ENCODE data around the gene CUL1. TPM values are rescaled to one million over a fixed set of nuclear protein-coding genes. Genes with fewer than 3 reads are reported as not detected.

The CUL1 gene
- total RNA-seq, 1 experiment from 2014 or later, result 72.3 TPM

DNA sequence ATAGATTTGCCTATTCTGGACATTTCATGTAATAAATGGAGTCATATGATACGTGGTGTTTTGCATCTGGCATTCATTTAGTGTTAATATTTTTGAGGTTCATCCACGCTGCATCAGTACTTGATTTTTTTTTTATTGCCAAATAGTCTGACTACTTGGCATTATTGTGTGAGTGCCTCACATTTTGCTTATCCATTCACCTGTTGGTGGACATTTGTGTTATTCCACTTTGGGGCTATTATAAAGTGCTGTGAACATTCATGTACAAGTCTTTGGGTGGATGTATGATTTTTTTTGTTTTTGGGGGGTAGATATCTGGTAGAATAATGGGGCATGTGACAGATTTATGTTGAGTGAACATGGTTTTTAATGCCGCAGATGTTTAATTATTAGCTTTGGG lies 19.7 kb downstream of the CUL1 start:
- H4K91ac ChIP-seq (ENCODE audit: insufficient read length, low read depth, low read length), result no peak overlapping the region
- no peak overlapping the region for H3K23ac ChIP-seq (ENCODE audit: insufficient read length, low read depth, low read length)
- no peak overlapping the region for H3K27ac ChIP-seq (ENCODE audit: insufficient read length, low read depth, low read length)
- H3K18ac ChIP-seq (ENCODE audit: insufficient read length, low read depth, low read length), result no peak overlapping the region
- H4K20me1 ChIP-seq (ENCODE audit: control insufficient read depth, insufficient read depth, insufficient read length), result no peaks in the 10 kb centered on the region
- peaks cover 62% of the 10 kb centered on the region; the same call in 1 of the 2 replicates for H3K79me2 ChIP-seq (ENCODE audit: insufficient read depth, low read length)
- no peak overlapping the region for H3K14ac ChIP-seq (ENCODE audit: insufficient read depth, low read length)
- no peak overlapping the region for H2AFZ ChIP-seq (ENCODE audit: low read length)
- H2BK5ac ChIP-seq (ENCODE audit: insufficient read length, low read length), result no peak overlapping the region
- H3K9me3 ChIP-seq (ENCODE audit: control insufficient read depth, low read depth, low read length), result no peaks in the 10 kb centered on the region
- Mint-ChIP-seq H3K27me3 (ENCODE audit: low read depth) (no peaks in the 10 kb centered on the region), H3K36me3 (ENCODE audit: insufficient read depth in 1 of 3, low read depth in 3 of 3) (peaks cover 2 to 20% (median 16%) of the 10 kb centered on the region in 3 experiments; a peak in 6 of 7 replicates), H3K4me1 (peaks cover 37 to 49% of the 10 kb centered on the region in 2 experiments), H3K9me3 (no peaks in the 10 kb centered on the region; a peak in 2 of 5 replicates), H3K27ac (no peak overlapping the region; a peak in 1 of 7 replicates), H3K4me3 (no peak overlapping the region)
- no peak for DNase-seq
- TF ChIP-seq, protein P1, sequence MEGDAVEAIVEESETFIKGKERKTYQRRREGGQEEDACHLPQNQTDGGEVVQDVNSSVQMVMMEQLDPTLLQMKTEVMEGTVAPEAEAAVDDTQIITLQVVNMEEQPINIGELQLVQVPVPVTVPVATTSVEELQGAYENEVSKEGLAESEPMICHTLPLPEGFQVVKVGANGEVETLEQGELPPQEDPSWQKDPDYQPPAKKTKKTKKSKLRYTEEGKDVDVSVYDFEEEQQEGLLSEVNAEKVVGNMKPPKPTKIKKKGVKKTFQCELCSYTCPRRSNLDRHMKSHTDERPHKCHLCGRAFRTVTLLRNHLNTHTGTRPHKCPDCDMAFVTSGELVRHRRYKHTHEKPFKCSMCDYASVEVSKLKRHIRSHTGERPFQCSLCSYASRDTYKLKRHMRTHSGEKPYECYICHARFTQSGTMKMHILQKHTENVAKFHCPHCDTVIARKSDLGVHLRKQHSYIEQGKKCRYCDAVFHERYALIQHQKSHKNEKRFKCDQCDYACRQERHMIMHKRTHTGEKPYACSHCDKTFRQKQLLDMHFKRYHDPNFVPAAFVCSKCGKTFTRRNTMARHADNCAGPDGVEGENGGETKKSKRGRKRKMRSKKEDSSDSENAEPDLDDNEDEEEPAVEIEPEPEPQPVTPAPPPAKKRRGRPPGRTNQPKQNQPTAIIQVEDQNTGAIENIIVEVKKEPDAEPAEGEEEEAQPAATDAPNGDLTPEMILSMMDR (conservative IDR thresholded peaks at IDR 0.05), result no peak
- no peak overlapping the region for H4K5ac ChIP-seq (ENCODE audit: insufficient read length, low read depth, low read length)
- no peak overlapping the region for H2AK5ac ChIP-seq (ENCODE audit: insufficient read length, low read length)
- H3K4ac ChIP-seq (ENCODE audit: low read depth, low read length), result no peak overlapping the region
- no peaks in the 10 kb centered on the region for H3K27me3 ChIP-seq (ENCODE audit: insufficient read depth, low read length)
- H3K4me2 ChIP-seq (ENCODE audit: insufficient read depth, insufficient read length, low read length), result no peak overlapping the region
- no peak overlapping the region for H2BK120ac ChIP-seq (ENCODE audit: low read depth, low read length, poor library complexity, severe bottlenecking)
- H3K4me1 ChIP-seq (ENCODE audit: insufficient read depth, low read length), result peaks cover 5% of the 10 kb centered on the region; the same call in 1 of the 2 replicates
- no peak overlapping the region for H2BK12ac ChIP-seq (ENCODE audit: insufficient read length, low read depth, low read length)
- no CpG with 5 or more reads among the region's 3 CpGs for WGBS (ENCODE audit: extremely low coverage, insufficient read length, low lambda C conversion rate)
- H3T11ph ChIP-seq (ENCODE audit: low read length), result no peak overlapping the region
- H2BK20ac ChIP-seq (ENCODE audit: low read depth, low read length, poor library complexity, severe bottlenecking), result no peak overlapping the region
- H2BK15ac ChIP-seq (ENCODE audit: low read depth, low read length), result no peak overlapping the region
- no peak overlapping the region for H3K9ac ChIP-seq (ENCODE audit: extremely low read depth, insufficient read length, low read length)
- H3K56ac ChIP-seq (ENCODE audit: insufficient read length, low read depth, low read length), result no peak overlapping the region
- H3K79me1 ChIP-seq (ENCODE audit: insufficient read depth, low read depth, low read length, poor library complexity, severe bottlenecking), result peaks cover 5% of the 10 kb centered on the region
- no peak overlapping the region for H4K8ac ChIP-seq (replicated peaks; ENCODE audit: insufficient read length, low read depth, low read length)
- no peaks in the 10 kb centered on the region for H3K23me2 ChIP-seq (ENCODE audit: insufficient read length, low read depth, low read length, poor library complexity, severe bottlenecking)
